Left lung (tissue), 10 donors: ENCODE measurements around the gene CHM. TPM values are rescaled to one million over a fixed set of nuclear protein-coding genes. Genes with fewer than 3 reads are reported as not detected.

Experiments used
- ATAC-seq: fragments of 200-7000 bp; cut with Tn5 transposase; one replicate; pipeline ENCODE4 v1.9.1; 2020; ENCODE audit warnings: moderate library complexity
- DNase-seq, 4 donors: peaks; one replicate each; pipeline ENCODE4 v3.0.0-alpha.2; 2013 to 2020
- H3K27ac ChIP-seq, 2 donors: fragments of 200-600 bp; sonication (generic) in 1 of 2; one replicate each; pipeline versions ENCODE4 v1.5.0 to v1.8.0; 2020 to 2021
- H3K27me3 ChIP-seq, 2 donors: fragments of 200-600 bp; sonication (generic) in 1 of 2; one replicate each; pipeline versions ENCODE4 v1.5.0 to v1.8.0; 2020 to 2021
- H3K36me3 ChIP-seq, 2 donors: fragments of 200-600 bp; sonication (generic) in 1 of 2; one replicate each; pipeline versions ENCODE4 v1.5.0 to v1.8.0; 2020 to 2021
- H3K4me1 ChIP-seq, 2 donors: fragments of 200-600 bp; one replicate each; pipeline ENCODE4 v1.8.0; 2021
- H3K4me3 ChIP-seq, 2 donors: fragments of 200-600 bp; sonication (generic) in 1 of 2; one replicate each; pipeline versions ENCODE4 v1.5.0 to v1.8.0; 2020 to 2021; ENCODE audit warnings: mild to moderate bottlenecking in 1 of 2
- H3K9me3 ChIP-seq, 2 donors: fragments of 200-600 bp; sonication (generic) in 1 of 2; one replicate each; pipeline versions ENCODE4 v1.5.0 to v1.8.0; 2020 to 2021
- intact Hi-C, 2 donors: fragments of 100-400 bp; cut with DNase I; formaldehyde crosslinking; loops; one replicate each; pipeline versions ENCODE4 v1.11.2 to v1.14.2; 2022
- polyA plus RNA-seq, 6 donors: library from polyadenylated mRNA; unstranded; fragments of 120-200 nt; gene quantifications; one replicate each; pipeline ENCODE4 v1.2.1, GENCODE V29; 2013; ENCODE audit not compliant: insufficient read length in 6 of 6
- total RNA-seq, 2 donors: library from RNA; stranded (reverse); fragmentation: NEBNext Ultra II Directional; extraction: Animal tissue kit (Norgen Biotek cat#: 25700); gene quantifications; one replicate each; pipeline ENCODE4 v1.2.1, GENCODE V29; 2021
- TF ChIP-seq, protein P1 (sequence below), 2 donors: fragments of 200-600 bp; sonication (generic) in 1 of 2; IDR thresholded peaks; one replicate each; pipeline versions ENCODE4 v1.5.0 to v1.8.0; 2021; ENCODE audit warnings: antibody characterized with exemption in 2 of 2
- donor health status: DM: no; HTN: yes; CAD: no.
- donor health status: DM: no; HTN: no; CAD: no.

The CHM gene
- total and polyA plus RNA-seq, 8 donors, result 19.6 to 25.2 (median 21.3) TPM

DNA sequence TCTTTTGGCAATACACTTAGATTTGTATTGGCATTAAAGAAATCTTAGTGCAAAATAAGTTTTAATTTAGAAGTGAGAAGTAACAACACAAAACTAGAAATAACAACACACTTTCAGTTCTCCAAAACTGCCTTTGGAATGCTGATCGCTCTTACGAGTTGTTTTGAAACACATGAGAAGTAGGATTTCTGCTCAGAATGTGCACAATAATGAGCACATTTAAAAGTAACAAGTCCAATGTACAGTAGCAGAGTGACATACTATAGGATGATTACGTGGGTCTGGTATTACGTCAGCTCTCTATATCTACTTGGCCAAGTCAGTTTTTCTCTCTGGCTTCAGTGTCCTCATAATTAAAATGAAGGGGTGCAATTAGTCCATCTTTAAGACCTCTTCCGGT lies 164.8 kb downstream of the CHM start:
- Histone ChIP-seq H3K36me3 (peaks cover 0 to 7% of the 10 kb centered on the region in 2 donors), H3K27me3 (no peaks in the 10 kb centered on the region), H3K27ac (no peak overlapping the region), H3K4me3 (no peak overlapping the region), H3K4me1 (no peaks in the 10 kb centered on the region), H3K9me3 (no peaks in the 10 kb centered on the region)
- TF ChIP-seq, protein P1, sequence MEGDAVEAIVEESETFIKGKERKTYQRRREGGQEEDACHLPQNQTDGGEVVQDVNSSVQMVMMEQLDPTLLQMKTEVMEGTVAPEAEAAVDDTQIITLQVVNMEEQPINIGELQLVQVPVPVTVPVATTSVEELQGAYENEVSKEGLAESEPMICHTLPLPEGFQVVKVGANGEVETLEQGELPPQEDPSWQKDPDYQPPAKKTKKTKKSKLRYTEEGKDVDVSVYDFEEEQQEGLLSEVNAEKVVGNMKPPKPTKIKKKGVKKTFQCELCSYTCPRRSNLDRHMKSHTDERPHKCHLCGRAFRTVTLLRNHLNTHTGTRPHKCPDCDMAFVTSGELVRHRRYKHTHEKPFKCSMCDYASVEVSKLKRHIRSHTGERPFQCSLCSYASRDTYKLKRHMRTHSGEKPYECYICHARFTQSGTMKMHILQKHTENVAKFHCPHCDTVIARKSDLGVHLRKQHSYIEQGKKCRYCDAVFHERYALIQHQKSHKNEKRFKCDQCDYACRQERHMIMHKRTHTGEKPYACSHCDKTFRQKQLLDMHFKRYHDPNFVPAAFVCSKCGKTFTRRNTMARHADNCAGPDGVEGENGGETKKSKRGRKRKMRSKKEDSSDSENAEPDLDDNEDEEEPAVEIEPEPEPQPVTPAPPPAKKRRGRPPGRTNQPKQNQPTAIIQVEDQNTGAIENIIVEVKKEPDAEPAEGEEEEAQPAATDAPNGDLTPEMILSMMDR (IDR thresholded peaks at IDR 0.05), result no peak
- ATAC-seq, result no peak
- DNase-seq, result no peak
- intact Hi-C loops, result no loop called here

DNA sequence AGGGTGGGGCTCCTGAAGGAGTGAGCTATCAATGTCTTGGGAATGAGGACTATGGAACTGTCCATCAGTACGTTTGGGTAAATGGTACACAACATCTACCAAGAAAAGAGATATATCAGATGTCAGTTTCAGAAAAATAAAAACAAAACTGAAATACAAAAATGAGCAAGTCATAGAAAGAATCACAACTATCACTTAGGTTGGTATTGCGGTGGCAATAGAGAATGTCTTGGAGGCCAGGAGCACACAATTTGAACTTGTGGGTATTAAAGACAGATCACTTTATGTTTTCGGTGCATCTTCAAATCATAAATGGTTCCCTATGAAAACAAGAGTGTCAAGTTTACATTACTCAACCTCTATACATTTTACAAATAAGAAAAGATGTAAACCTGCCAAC lies 176.8 kb downstream of the CHM start:
- TF ChIP-seq, protein P1 (IDR thresholded peaks at IDR 0.05), result no peak
- ATAC-seq, result no peak
- intact Hi-C loops, result no loop called here

DNA sequence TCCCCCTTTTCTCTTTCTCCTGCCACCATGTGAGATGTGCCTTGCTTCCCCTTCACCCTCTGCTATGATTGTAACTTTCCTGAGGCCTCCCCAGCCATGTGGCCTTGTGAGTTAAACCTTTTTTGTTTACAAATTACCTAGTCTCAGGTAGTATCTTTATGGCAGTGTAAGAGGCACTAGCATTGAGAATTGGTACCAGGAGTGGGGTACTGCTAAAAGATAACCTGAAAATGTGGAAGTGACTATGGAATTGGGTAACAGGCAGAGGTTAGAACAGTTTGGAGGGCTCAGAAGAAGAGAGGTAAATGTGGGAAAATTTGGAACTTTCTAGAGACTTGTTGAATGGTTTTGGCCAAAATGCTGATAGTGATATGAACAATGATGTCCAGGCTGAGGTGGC lies 182.0 kb downstream of the CHM start:
- intact Hi-C loops, result no loop called here
- no peak for DNase-seq
- ATAC-seq, result no peak
- TF ChIP-seq, protein P1 (IDR thresholded peaks at IDR 0.05), result no peak
- Histone ChIP-seq H3K27me3 (no peaks in the 10 kb centered on the region), H3K4me1 (no peaks in the 10 kb centered on the region), H3K36me3 (peaks cover 0 to 29% of the 10 kb centered on the region in 2 donors), H3K4me3 (no peak overlapping the region), H3K27ac (no peak overlapping the region), H3K9me3 (peaks cover 0 to 5% of the 10 kb centered on the region in 2 donors)

More for the DNA sequence above, 176.8 kb downstream of the CHM start:
- Histone ChIP-seq H3K4me1 (no peaks in the 10 kb centered on the region), H3K27me3 (no peaks in the 10 kb centered on the region), H3K27ac (no peak overlapping the region), H3K4me3 (no peak overlapping the region), H3K36me3 (peaks cover 0 to 11% of the 10 kb centered on the region in 2 donors), H3K9me3 (peaks cover 0 to 1% of the 10 kb centered on the region in 2 donors)
- DNase-seq, result no peak

DNA sequence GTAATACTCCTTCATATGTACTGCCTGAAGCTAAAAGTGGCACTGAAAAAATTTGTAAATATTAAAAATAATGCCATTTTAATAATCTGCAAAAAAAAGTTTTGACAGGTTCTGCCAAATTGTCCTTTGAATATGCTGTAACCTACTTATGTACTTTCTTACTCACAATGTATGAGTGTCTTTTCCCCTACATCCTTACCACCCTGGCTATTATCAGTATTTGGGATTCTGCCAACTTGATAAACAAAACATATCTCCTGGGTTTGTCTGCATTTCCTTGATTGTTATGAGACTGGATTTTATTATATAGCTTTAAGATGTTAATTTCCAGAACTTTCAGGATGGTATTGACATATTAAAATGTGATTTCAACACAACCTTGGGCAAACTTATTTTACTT lies 187.9 kb downstream of the CHM start:
- no peaks in the 10 kb centered on the region for H3K9me3 ChIP-seq
- H3K27ac ChIP-seq, result no peak overlapping the region
- H3K27me3 ChIP-seq, result no peaks in the 10 kb centered on the region
- H3K4me1 ChIP-seq, result no peaks in the 10 kb centered on the region
- peaks cover 0 to 10% of the 10 kb centered on the region in 2 donors for H3K36me3 ChIP-seq
- ATAC-seq (no peak), DNase-seq (no peak)
- TF ChIP-seq, protein P1 (IDR thresholded peaks at IDR 0.05), result no peak
- no peak overlapping the region for H3K4me3 ChIP-seq
- intact Hi-C loops, result no loop called here

DNA sequence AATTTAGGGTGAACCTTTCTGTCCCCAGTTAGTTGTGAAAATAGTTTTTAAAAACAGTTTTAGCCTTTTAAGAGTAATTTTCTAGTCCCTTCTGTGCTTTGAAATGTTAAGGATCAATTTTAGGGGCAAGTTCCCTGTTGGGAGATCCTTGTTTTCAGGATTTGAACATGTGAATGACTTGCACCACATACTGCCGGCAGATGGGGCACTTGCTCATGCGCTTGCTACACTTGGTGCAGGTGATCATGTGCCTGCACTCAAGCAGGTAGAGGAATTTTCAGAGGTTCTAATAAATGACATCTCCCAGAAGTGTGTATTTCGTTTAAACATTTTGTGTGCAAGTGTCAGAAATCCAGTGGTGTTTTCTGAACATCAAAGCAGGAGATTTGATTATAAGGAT lies 195.9 kb downstream of the CHM start:
- no peak overlapping the region for H3K27ac ChIP-seq
- TF ChIP-seq, protein P1 (IDR thresholded peaks at IDR 0.05), result no peak
- no peaks in the 10 kb centered on the region for H3K27me3 ChIP-seq
- no peak overlapping the region for H3K4me3 ChIP-seq
- H3K9me3 ChIP-seq, result no peaks in the 10 kb centered on the region
- no peaks in the 10 kb centered on the region for H3K36me3 ChIP-seq
- peak in 2 of 4 donors; percentile 12 to 32 for DNase-seq
- H3K4me1 ChIP-seq, result no peaks in the 10 kb centered on the region
- peak; percentile 66 for ATAC-seq
- intact Hi-C loops, result no loop called here
